Left forelimb (tissue), 1 donor: Measurements from ENCODE around the gene HAND1.

Experiments
- DNase-seq: peaks from one replicate; pipeline ENCODE4 v3.0.0-alpha.2; 2018; ENCODE audit warnings: low spot score

The HAND1 gene

GRCh38 chr5:154478752-154479159 is 729 bp upstream of the HAND1 start:
- DNase-seq = no peak

- DNase-seq = no peak
Observed at GRCh38 chr5:154477382-154478223, 424 bp downstream of the HAND1 start.

- no peak for DNase-seq
Observed at GRCh38 chr5:154476354-154477205, 1.4 kb downstream of the HAND1 start.

GRCh38 chr5:154475591-154476353 is 2.3 kb downstream of the HAND1 start:
- DNase-seq = no peak

GRCh38 chr5:154474396-154475334 is 3.4 kb downstream of the HAND1 start:
- no peak for DNase-seq

GRCh38 chr5:154473581-154474283 is 4.3 kb downstream of the HAND1 start:
- DNase-seq = no peak

GRCh38 chr5:154472871-154473580 is 5.0 kb downstream of the HAND1 start:
- DNase-seq = no peak

GRCh38 chr5:154470947-154471870 is 6.8 kb downstream of the HAND1 start:
- DNase-seq = no peak

- DNase-seq = no peak
Observed at GRCh38 chr5:154470137-154470536, 7.9 kb downstream of the HAND1 start.

GRCh38 chr5:154467655-154468354 is 10.2 kb downstream of the HAND1 start:
- DNase-seq = peak; percentile 85

GRCh38 chr5:154466671-154467070 is 11.4 kb downstream of the HAND1 start:
- DNase-seq = no peak

GRCh38 chr5:154466147-154466546 is 11.9 kb downstream of the HAND1 start:
- DNase-seq = no peak

GRCh38 chr5:154465169-154465568 is 12.9 kb downstream of the HAND1 start:
- no peak for DNase-seq

GRCh38 chr5:154464438-154464837 is 13.6 kb downstream of the HAND1 start:
- DNase-seq = no peak

GRCh38 chr5:154461531-154461930 is 16.5 kb downstream of the HAND1 start:
- no peak for DNase-seq

GRCh38 chr5:154460172-154460571 is 17.9 kb downstream of the HAND1 start:
- DNase-seq = no peak

- DNase-seq = no peak
Observed at GRCh38 chr5:154459015-154459414, 19.0 kb downstream of the HAND1 start.

- no peak for DNase-seq
Observed at GRCh38 chr5:154456540-154456939, 21.5 kb downstream of the HAND1 start.
